CD4-positive, CD25-positive, alpha-beta regulatory T cell (primary cell): ENCODE measurements around the gene ANKRD44. TPM values are rescaled to one million over a fixed set of nuclear protein-coding genes. Genes with fewer than 3 reads are reported as not detected.

Source experiments
- ATAC-seq, 2 donors: fragments of 150-1000 bp; cut with Tn5 transposase; one replicate each; pipeline ENCODE4 v1.10.0; 2021; ENCODE audit warnings: low read depth in 2 of 2, moderate number of reproducible peaks in 2 of 2, moderate library complexity in 1 of 2
- DNase-seq, 3 donors: peaks; one replicate each; pipeline versions ENCODE4 v3.0.0 to v3.0.0-alpha.2; 2012 to 2022; ENCODE audit warnings: mixed read lengths in 1 of 3
- H3K27ac ChIP-seq: one replicate; pipeline ENCODE4 v1.7.0; 2013; ENCODE audit warnings: mild to moderate bottlenecking, low read length; ENCODE audit not compliant: insufficient read depth, poor library complexity, severe bottlenecking
- H3K27me3 ChIP-seq: one replicate; pipeline ENCODE4 v1.7.0; 2013; ENCODE audit warnings: low read length; ENCODE audit not compliant: control insufficient read depth, insufficient read depth
- H3K36me3 ChIP-seq: one replicate; pipeline ENCODE4 v1.7.0; 2013; ENCODE audit warnings: mild to moderate bottlenecking, low read length, moderate library complexity; ENCODE audit not compliant: control insufficient read depth, insufficient read depth
- H3K4me1 ChIP-seq: 2 replicates; pipeline ENCODE4 v1.7.0; 2013; ENCODE audit warnings: mild to moderate bottlenecking, low read length; ENCODE audit not compliant: insufficient read depth, control insufficient read depth, poor library complexity, severe bottlenecking
- H3K4me3 ChIP-seq: one replicate; pipeline ENCODE4 v1.7.0; 2013; ENCODE audit warnings: low read depth, mild to moderate bottlenecking, low read length, moderate library complexity
- H3K9me3 ChIP-seq, 2 experiments: 1 replicate in 1 of 2; 2 replicates in 1 of 2; pipeline ENCODE4 v1.7.0; 2013; ENCODE audit warnings: low read length in 2 of 2, mild to moderate bottlenecking in 1 of 2, moderate library complexity in 1 of 2; ENCODE audit not compliant: control insufficient read depth in 2 of 2
- H3K27ac Mint-ChIP-seq, 3 donors: one replicate each; pipeline ENCODE4 v1.8.0; 2020 to 2022; ENCODE audit warnings: mild to moderate bottlenecking in 3 of 3, mixed read lengths in 3 of 3, moderate library complexity in 2 of 3
- H3K27me3 Mint-ChIP-seq: one replicate; pipeline ENCODE4 v1.8.0; 2022; ENCODE audit warnings: mild to moderate bottlenecking, mixed read lengths
- H3K36me3 Mint-ChIP-seq: one replicate; pipeline ENCODE4 v1.8.0; 2020; ENCODE audit warnings: mixed read lengths
- H3K4me1 Mint-ChIP-seq, 4 donors: one replicate each; pipeline ENCODE4 v1.8.0; 2020 to 2022; ENCODE audit warnings: mixed read lengths in 4 of 4, mild to moderate bottlenecking in 1 of 4
- H3K4me3 Mint-ChIP-seq, 4 donors: one replicate each; pipeline ENCODE4 v1.8.0; 2020 to 2022; ENCODE audit warnings: mild to moderate bottlenecking in 4 of 4, mixed read lengths in 4 of 4, moderate library complexity in 3 of 4
- H3K9me3 Mint-ChIP-seq, 7 donors: one replicate each; pipeline ENCODE4 v1.8.0; 2020 to 2022; ENCODE audit warnings: mixed read lengths in 7 of 7, mild to moderate bottlenecking in 3 of 7, moderate library complexity in 2 of 7
- polyA plus RNA-seq, 4 donors: library from polyadenylated mRNA; unstranded; fragments of 300-500 nt; fragmentation: Illumina TruSeq; gene quantifications; one replicate each; pipeline ENCODE4 v1.2.3, GENCODE V29; 2021
- total RNA-seq: library from RNA; stranded (reverse); gene quantifications from one replicate; pipeline ENCODE4 v1.2.3, GENCODE V29; 2022

The ANKRD44 gene
- total and polyA plus RNA-seq, 5 donors from 2014 or later, result 69.6 to 301 (median 85.0) TPM

- Mint-ChIP-seq H3K27ac (peak overlapping the region in 1 of 3 donors; percentile 64), H3K4me3 (peak overlapping the region in 1 of 4 donors; percentile 50), H3K27me3 (no peaks in the 10 kb centered on the region), H3K4me1 (peaks cover 46 to 88% (median 62%) of the 10 kb centered on the region in 4 donors), H3K36me3 (peaks cover 23% of the 10 kb centered on the region), H3K9me3 (no peaks in the 10 kb centered on the region)
- Histone ChIP-seq H3K9me3 (no peaks in the 10 kb centered on the region), H3K4me1 (peaks cover 51% of the 10 kb centered on the region), H3K27ac (no peak overlapping the region), H3K36me3 (peaks cover 9% of the 10 kb centered on the region), H3K4me3 (no peak overlapping the region), H3K27me3 (no peaks in the 10 kb centered on the region)
- ATAC-seq (no peak), DNase-seq (no peak)
Measured at GRCh38 chr2:197223451-197223850, 87.1 kb downstream of the ANKRD44 start.

- peak overlapping the region; percentile 36 for H3K27ac ChIP-seq
- H3K27ac Mint-ChIP-seq, result peak overlapping the region in 1 of 3 donors; percentile 59
- H3K36me3 Mint-ChIP-seq, result peaks cover 24% of the 10 kb centered on the region
Measured at GRCh38 chr2:197219636-197220035, 90.9 kb downstream of the ANKRD44 start.

GRCh38 chr2:197217541-197217940 is 93.0 kb downstream of the ANKRD44 start:
- H3K36me3 ChIP-seq, result peaks cover 6% of the 10 kb centered on the region
- H3K27me3 Mint-ChIP-seq, result no peaks in the 10 kb centered on the region
- H3K4me1 Mint-ChIP-seq, result peaks cover 57 to 92% (median 71%) of the 10 kb centered on the region in 4 donors
- no peaks in the 10 kb centered on the region for H3K9me3 Mint-ChIP-seq
- ATAC-seq (no peak), DNase-seq (no peak)
- H3K4me3 ChIP-seq, result peak overlapping the region; percentile 58
- H3K27me3 ChIP-seq, result no peaks in the 10 kb centered on the region
- peak overlapping the region; percentile 89 to 99 (median 98) for H3K27ac Mint-ChIP-seq
- peak overlapping the region; percentile 88 for H3K27ac ChIP-seq
- H3K9me3 ChIP-seq, result no peaks in the 10 kb centered on the region
- peaks cover 14% of the 10 kb centered on the region for H3K36me3 Mint-ChIP-seq
- peaks cover 77% of the 10 kb centered on the region for H3K4me1 ChIP-seq
- peak overlapping the region; percentile 0 to 73 (median 64) for H3K4me3 Mint-ChIP-seq

More at GRCh38 chr2:197219636-197220035, 90.9 kb downstream of the ANKRD44 start:
- Mint-ChIP-seq H3K4me3 (peak overlapping the region in 1 of 4 donors; percentile 20), H3K27me3 (no peaks in the 10 kb centered on the region), H3K4me1 (peaks cover 54 to 89% (median 65%) of the 10 kb centered on the region in 4 donors), H3K9me3 (no peaks in the 10 kb centered on the region)
- DNase-seq (no peak), ATAC-seq (no peak)
- no peak overlapping the region for H3K4me3 ChIP-seq
- peaks cover 66% of the 10 kb centered on the region for H3K4me1 ChIP-seq
- peaks cover 6% of the 10 kb centered on the region for H3K36me3 ChIP-seq
- no peaks in the 10 kb centered on the region for H3K9me3 ChIP-seq
- H3K27me3 ChIP-seq, result no peaks in the 10 kb centered on the region

DNA sequence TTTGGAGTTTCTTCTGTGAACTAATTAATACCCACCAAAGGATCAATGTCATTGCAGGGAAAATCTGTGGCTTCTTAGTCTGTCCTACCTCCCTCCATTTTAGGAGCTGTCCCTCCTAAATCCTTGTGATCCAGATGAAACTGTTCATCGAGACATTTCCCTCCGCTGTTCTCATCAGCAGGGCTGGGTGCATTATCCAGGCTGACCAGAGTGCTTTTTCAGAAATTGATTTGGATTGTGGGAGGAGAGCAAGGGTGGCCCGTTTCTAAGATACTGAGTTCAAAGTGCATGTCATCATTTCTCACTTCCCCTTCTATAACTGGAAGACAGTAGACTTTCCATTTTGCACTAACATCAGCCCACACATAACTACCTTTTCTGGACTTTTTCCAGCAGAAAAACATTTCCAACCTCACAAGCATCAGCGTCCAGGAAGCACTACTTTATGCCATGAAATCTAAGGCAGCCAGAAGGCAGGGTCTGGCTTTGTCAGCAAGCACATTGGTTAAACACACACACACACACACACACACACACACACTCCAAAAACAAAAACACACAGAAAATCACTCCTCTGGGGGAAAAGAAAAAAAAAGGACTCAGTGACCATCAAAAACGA is 94.1 kb downstream of the ANKRD44 start:
- Mint-ChIP-seq H3K27ac (peak overlapping the region; percentile 89 to 99 (median 98)), H3K9me3 (no peaks in the 10 kb centered on the region), H3K36me3 (peaks cover 14% of the 10 kb centered on the region), H3K4me3 (peak overlapping the region in 3 of 4 donors; percentile 64 to 73 (median 64)), H3K27me3 (no peaks in the 10 kb centered on the region), H3K4me1 (peaks cover 55 to 92% (median 70%) of the 10 kb centered on the region in 4 donors)
- H3K4me1 ChIP-seq, result peaks cover 81% of the 10 kb centered on the region
- no peaks in the 10 kb centered on the region for H3K27me3 ChIP-seq
- peak overlapping the region; percentile 88 for H3K27ac ChIP-seq
- H3K9me3 ChIP-seq, result no peaks in the 10 kb centered on the region
- H3K36me3 ChIP-seq, result no peaks in the 10 kb centered on the region
- peak overlapping the region; percentile 58 for H3K4me3 ChIP-seq
- peak in 1 of 3 donors; percentile 40 for DNase-seq
- ATAC-seq, result peak; percentile 21 to 29

GRCh38 chr2:197215748-197216360 is 94.7 kb downstream of the ANKRD44 start:
- H3K27ac ChIP-seq, result peak overlapping the region; percentile 88
- no peaks in the 10 kb centered on the region for H3K27me3 ChIP-seq

DNA sequence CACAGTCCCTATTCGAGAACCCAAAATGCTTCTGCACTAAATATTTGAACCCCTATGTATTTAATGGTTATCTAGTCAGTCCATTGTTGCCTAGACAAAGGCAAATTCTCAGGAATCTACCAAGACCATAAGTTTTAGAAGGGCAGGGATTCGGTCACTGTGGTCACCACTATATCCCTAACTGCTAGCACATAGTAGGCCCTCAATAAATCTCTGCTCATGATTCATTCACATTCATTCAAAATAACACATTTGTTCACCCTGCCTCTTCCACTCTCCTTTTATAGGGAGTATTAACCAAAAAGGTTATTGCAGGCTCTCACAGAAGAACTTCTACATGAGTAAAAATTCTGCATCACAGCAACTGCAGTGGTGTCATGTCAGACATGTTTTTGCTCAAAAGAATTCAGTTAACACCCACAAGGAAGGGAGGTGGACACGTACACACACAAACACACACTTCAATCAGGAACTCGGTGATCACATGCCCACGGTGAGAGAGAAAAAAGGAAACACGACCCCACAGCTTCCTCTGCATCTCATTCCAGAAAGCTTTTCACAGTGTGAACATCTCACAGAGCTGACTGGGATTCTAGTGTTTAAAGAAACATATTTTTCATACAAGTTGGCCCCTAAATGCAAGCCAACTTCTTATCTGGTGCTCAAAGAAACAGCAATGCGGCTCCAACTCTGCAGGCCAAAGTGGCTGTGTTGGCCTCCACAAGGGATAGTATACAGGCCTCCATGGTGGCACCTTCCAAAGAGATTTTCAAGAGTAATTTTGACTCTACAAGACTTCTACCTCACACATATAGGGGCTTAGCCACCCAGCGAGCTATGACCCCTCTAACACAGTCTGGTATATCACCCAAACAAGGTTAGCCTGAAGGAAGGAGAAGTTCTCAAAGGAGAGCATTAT is 98.0 kb downstream of the ANKRD44 start:
- Histone ChIP-seq H3K36me3 (no peaks in the 10 kb centered on the region), H3K27ac (peak overlapping the region; percentile 88), H3K9me3 (no peaks in the 10 kb centered on the region), H3K4me3 (peak overlapping the region; percentile 75), H3K4me1 (peaks cover 98% of the 10 kb centered on the region), H3K27me3 (no peaks in the 10 kb centered on the region)
- peaks cover 70 to 99% (median 90%) of the 10 kb centered on the region in 4 donors for H3K4me1 Mint-ChIP-seq
- DNase-seq (peak in 2 of 3 donors; percentile 32 to 67), ATAC-seq (peak in 1 of 2 donors; percentile 15)
- peak overlapping the region; percentile 64 to 81 (median 78) for H3K4me3 Mint-ChIP-seq
- H3K27me3 Mint-ChIP-seq, result no peaks in the 10 kb centered on the region
- no peaks in the 10 kb centered on the region for H3K9me3 Mint-ChIP-seq
- H3K27ac Mint-ChIP-seq, result peak overlapping the region; percentile 92 to 99 (median 98)
- peaks cover 19% of the 10 kb centered on the region for H3K36me3 Mint-ChIP-seq

More at GRCh38 chr2:197215748-197216360, 94.7 kb downstream of the ANKRD44 start:
- Histone ChIP-seq H3K9me3 (no peaks in the 10 kb centered on the region), H3K36me3 (no peaks in the 10 kb centered on the region), H3K4me3 (peak overlapping the region; percentile 58), H3K4me1 (peaks cover 86% of the 10 kb centered on the region)
- Mint-ChIP-seq H3K9me3 (no peaks in the 10 kb centered on the region), H3K4me3 (peak overlapping the region; percentile 21 to 73 (median 64)), H3K27ac (peak overlapping the region; percentile 89 to 99 (median 98)), H3K27me3 (no peaks in the 10 kb centered on the region), H3K4me1 (peaks cover 55 to 93% (median 75%) of the 10 kb centered on the region in 4 donors), H3K36me3 (peaks cover 19% of the 10 kb centered on the region)
- peak in 1 of 3 donors; percentile 31 for DNase-seq
- peak in 1 of 2 donors; percentile 21 for ATAC-seq

DNA sequence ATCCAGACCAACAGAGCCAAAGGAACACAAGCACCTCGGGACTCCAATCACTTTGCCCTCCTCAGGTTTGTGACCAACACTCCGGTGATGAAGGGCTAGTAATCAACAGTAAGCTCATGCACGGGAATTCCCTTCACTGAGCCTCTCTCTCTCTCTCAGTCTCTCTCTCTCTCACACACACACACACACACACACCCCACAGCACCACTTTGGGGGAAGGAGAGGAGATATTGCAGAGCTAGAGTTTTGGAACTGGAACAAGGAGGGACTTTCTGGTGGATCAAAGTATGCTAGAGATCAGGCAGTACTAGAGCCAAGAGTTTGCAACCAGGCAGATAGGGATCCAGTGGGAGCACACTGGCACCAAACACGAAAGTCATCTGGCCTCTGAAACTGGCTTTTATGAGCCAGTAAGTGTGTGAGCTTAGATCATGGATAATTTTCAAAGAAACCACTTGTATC is 98.7 kb downstream of the ANKRD44 start:
- H3K27ac ChIP-seq, result peak overlapping the region; percentile 88
- Mint-ChIP-seq H3K4me1 (peaks cover 68 to 99% (median 91%) of the 10 kb centered on the region in 4 donors), H3K4me3 (peak overlapping the region; percentile 64 to 81 (median 78)), H3K27ac (peak overlapping the region; percentile 92 to 99 (median 98)), H3K9me3 (no peaks in the 10 kb centered on the region), H3K27me3 (no peaks in the 10 kb centered on the region), H3K36me3 (peaks cover 19% of the 10 kb centered on the region)
- no peaks in the 10 kb centered on the region for H3K36me3 ChIP-seq
- H3K27me3 ChIP-seq, result no peaks in the 10 kb centered on the region
- no peak for DNase-seq
- peaks cover 98% of the 10 kb centered on the region for H3K4me1 ChIP-seq
- H3K4me3 ChIP-seq, result peak overlapping the region; percentile 75
- ATAC-seq, result no peak
- H3K9me3 ChIP-seq, result no peaks in the 10 kb centered on the region
